Measurements from ENCODE around the gene INPP1. TPM values are rescaled to one million over a fixed set of nuclear protein-coding genes. Genes with fewer than 3 reads are reported as not detected.
A peak's percentile ranks its signal among the peaks of the same experiment; 100 is the strongest.
"Not testable (repeated sequence)": the region's sequence is repeated elsewhere in the genome, so short reads cannot be mapped to it uniquely, and the experiment has no call there.

Gene INPP1, protein sequence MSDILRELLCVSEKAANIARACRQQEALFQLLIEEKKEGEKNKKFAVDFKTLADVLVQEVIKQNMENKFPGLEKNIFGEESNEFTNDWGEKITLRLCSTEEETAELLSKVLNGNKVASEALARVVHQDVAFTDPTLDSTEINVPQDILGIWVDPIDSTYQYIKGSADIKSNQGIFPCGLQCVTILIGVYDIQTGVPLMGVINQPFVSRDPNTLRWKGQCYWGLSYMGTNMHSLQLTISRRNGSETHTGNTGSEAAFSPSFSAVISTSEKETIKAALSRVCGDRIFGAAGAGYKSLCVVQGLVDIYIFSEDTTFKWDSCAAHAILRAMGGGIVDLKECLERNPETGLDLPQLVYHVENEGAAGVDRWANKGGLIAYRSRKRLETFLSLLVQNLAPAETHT
- 7.9 and 11.3 TPM in 2 replicates for total RNA-seq

DNA sequence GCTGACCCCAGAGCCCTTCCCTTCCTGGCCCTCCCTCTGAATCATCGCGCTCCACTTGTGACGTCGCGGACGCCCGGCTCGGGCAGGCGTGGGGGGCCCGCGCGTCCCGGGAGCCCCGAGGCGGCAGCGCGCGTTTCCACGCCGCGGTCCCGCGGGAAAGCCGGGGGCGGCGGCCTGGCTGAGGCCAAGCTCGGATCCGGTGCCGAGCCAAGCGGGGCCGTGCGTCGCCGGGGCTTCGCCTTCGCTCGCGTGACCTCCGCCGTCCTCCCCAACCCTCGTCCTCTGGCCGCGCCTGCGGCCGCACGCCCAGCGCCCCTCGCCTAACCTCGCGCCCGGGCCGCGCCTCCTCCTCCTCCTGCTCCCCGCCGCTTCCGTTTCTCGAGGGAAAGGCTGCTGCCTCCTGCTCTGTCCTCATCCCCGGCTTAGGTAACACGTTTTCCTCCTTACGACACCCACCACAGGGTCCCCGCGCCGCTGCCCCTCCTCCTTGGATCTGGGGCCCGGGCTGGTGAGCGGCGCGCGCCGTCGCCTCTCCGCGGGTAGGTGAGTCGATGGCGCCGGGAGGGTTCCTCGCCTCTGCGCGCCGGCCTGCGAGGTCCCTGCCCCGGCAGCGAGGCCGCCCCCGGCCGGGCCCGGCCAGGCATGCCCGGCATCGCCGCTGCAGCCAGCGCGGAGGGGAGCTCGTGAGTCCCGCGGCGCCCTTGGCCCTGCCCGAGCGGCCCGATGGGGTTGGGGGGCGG lies at the start of gene INPP1:
TSS of gene INPP1 (plus strand) at position 54 of the 740 bp plus-strand sequence. CDS start 16,514 bp downstream, outside the sequence.
- H3K36me3 ChIP-seq (ENCODE audit: control insufficient read depth, insufficient read depth, low read length) = peaks cover 2% of the 10 kb centered on the region
- DNase-seq (ENCODE audit: low read depth) = no peak
- H3K4me3 ChIP-seq (ENCODE audit: low read depth, low read length) = peak within 1 kb of the TSS; percentile 78
- H3K27me3 ChIP-seq (ENCODE audit: control insufficient read depth, insufficient read depth, low read length) = no peaks in the 10 kb centered on the region
- FAIRE-seq = no peak
- TF ChIP-seq, protein P1, sequence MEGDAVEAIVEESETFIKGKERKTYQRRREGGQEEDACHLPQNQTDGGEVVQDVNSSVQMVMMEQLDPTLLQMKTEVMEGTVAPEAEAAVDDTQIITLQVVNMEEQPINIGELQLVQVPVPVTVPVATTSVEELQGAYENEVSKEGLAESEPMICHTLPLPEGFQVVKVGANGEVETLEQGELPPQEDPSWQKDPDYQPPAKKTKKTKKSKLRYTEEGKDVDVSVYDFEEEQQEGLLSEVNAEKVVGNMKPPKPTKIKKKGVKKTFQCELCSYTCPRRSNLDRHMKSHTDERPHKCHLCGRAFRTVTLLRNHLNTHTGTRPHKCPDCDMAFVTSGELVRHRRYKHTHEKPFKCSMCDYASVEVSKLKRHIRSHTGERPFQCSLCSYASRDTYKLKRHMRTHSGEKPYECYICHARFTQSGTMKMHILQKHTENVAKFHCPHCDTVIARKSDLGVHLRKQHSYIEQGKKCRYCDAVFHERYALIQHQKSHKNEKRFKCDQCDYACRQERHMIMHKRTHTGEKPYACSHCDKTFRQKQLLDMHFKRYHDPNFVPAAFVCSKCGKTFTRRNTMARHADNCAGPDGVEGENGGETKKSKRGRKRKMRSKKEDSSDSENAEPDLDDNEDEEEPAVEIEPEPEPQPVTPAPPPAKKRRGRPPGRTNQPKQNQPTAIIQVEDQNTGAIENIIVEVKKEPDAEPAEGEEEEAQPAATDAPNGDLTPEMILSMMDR (IDR thresholded peaks at IDR 0.05; ENCODE audit: insufficient read depth, low read length, severe bottlenecking) = no peak

DNA sequence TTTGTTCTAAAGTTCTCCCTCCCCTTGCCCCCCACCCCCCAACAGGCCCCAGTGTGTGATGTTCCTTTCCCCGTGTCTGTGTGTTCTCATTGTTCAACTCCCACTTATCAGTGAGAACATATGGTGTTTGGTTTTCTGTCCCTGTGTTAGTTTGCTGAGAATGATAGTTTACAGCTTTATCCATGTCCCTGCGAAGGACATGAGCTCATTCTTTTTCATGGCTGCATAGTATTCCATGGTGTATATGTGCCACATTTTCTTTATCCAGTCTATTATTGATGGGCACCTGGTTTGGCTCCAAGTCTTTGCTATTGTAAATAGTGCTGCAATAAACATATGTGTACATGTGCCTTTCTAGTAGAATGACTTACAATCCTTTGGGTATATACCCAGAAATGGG lies 45.5 kb upstream of the INPP1 start:
- FAIRE-seq; DNase-seq (ENCODE audit: low read depth); H3K27me3 ChIP-seq (ENCODE audit: control insufficient read depth, insufficient read depth, low read length); H3K36me3 ChIP-seq (ENCODE audit: control insufficient read depth, insufficient read depth, low read length); H3K4me3 ChIP-seq (ENCODE audit: low read depth, low read length): not testable (repeated sequence)

DNA sequence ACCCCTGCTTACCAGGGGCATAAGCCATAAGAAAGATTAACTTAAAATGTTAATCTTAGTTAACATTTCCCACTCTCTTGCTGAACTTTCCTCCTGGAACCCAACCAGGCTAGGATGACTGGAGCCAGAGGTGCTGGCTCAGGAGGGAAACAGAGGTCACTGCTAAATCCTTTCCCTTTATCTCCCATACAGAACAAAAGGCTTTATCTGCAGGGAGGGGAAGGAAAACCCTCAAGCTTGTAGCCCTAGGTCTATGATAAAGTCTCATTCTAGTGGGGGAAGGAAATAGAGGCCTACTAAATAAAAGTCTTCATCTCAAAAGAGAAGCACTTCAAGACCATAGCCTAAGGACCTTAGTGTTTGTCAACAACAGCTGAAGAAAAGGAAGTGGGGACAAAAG lies 42.4 kb upstream of the INPP1 start:
- FAIRE-seq = no peak
- no peak for DNase-seq (ENCODE audit: low read depth)
- TF ChIP-seq, protein P1 (IDR thresholded peaks at IDR 0.05; ENCODE audit: insufficient read depth, low read length, severe bottlenecking) = no peak
- Histone ChIP-seq H3K27me3 (ENCODE audit: control insufficient read depth, insufficient read depth, low read length) (no peaks in the 10 kb centered on the region), H3K36me3 (ENCODE audit: control insufficient read depth, insufficient read depth, low read length) (no peaks in the 10 kb centered on the region), H3K4me3 (ENCODE audit: low read depth, low read length) (no peak overlapping the region)

DNA sequence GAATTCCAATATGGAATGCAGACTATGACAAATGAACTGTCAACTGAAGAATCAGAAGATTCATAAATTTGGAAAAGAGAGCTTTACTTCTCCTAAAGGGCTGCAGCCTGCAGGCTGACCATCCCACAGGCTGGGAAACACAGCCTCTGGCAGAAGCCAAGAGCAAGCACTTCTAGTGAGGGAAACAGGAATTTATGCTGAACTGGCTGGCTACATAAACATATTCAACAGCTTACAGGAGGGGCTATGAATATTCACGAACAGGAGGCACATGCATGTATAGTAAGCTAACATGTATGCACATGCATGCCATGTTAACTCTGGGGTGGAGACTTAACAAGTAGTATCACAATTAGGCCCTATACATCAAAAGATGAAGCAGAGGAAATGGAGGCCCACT lies 41.3 kb upstream of the INPP1 start:
- H3K27me3 ChIP-seq (ENCODE audit: control insufficient read depth, insufficient read depth, low read length) = no peaks in the 10 kb centered on the region
- TF ChIP-seq, protein P1 (IDR thresholded peaks at IDR 0.05; ENCODE audit: insufficient read depth, low read length, severe bottlenecking) = no peak
- FAIRE-seq (no peak), DNase-seq (ENCODE audit: low read depth) (no peak)
- H3K4me3 ChIP-seq (ENCODE audit: low read depth, low read length) = no peak overlapping the region
- H3K36me3 ChIP-seq (ENCODE audit: control insufficient read depth, insufficient read depth, low read length) = no peaks in the 10 kb centered on the region

DNA sequence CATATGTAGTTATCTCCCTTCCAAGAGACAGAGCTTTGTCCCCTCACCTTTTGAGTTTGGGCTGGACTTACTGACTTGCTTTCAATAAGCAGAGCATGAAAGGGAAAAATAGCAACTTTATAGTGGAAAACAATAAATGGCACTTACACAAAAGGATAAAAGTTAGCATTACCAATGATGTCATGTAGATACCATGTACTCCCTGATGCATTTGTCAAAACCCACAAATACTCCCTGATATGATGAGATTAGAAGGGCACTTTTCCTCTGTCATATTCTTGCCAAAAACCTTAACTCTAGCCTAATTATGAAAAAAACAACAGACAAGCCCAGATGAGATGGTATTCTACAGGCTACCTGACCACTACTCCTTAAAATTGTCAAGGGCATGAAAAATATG lies 39.7 kb upstream of the INPP1 start:
- no peaks in the 10 kb centered on the region for H3K36me3 ChIP-seq (ENCODE audit: control insufficient read depth, insufficient read depth, low read length)
- no peak for DNase-seq (ENCODE audit: low read depth)
- FAIRE-seq = no peak
- no peaks in the 10 kb centered on the region for H3K27me3 ChIP-seq (ENCODE audit: control insufficient read depth, insufficient read depth, low read length)
- TF ChIP-seq, protein P1 (IDR thresholded peaks at IDR 0.05; ENCODE audit: insufficient read depth, low read length, severe bottlenecking) = no peak
- no peak overlapping the region for H3K4me3 ChIP-seq (ENCODE audit: low read depth, low read length)

DNA sequence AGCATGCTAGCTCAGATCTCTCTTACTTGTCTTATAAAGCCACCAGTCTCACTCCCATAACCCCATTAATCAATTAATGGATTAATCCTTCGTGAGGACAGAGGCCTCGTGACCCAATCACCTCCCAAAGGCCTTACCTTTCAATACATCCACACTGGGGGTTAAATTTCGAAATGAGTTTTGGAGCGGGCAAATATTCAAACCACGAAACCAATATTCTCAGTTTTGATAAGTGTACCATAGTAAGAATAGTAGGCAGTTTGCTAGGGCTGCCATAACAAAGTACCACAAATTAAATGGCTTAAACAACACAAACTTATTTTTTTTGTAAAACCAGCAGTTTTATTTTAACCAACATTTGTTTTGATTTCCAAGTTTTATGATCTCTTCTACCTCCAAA lies 39.0 kb upstream of the INPP1 start:
- DNase-seq (ENCODE audit: low read depth) = no peak
- TF ChIP-seq, protein P1 (IDR thresholded peaks at IDR 0.05; ENCODE audit: insufficient read depth, low read length, severe bottlenecking) = no peak
- no peak overlapping the region for H3K4me3 ChIP-seq (ENCODE audit: low read depth, low read length)
- FAIRE-seq = no peak
- H3K36me3 ChIP-seq (ENCODE audit: control insufficient read depth, insufficient read depth, low read length) = no peaks in the 10 kb centered on the region
- H3K27me3 ChIP-seq (ENCODE audit: control insufficient read depth, insufficient read depth, low read length) = no peaks in the 10 kb centered on the region
